HG03064 (cell line): ENCODE measurements around the gene HIPK4.
"Not testable (repeated sequence)": the region's sequence is repeated elsewhere in the genome, so short reads cannot be mapped to it uniquely, and the experiment has no call there.

ENCODE experiments used
- ATAC-seq: cut with Tn5 transposase; IDR thresholded peaks from one replicate; pipeline ENCODE4 v1.9.1; 2021; ENCODE audit warnings: low read depth; ENCODE audit not compliant: unreplicated experiment

HIPK4 gene

DNA sequence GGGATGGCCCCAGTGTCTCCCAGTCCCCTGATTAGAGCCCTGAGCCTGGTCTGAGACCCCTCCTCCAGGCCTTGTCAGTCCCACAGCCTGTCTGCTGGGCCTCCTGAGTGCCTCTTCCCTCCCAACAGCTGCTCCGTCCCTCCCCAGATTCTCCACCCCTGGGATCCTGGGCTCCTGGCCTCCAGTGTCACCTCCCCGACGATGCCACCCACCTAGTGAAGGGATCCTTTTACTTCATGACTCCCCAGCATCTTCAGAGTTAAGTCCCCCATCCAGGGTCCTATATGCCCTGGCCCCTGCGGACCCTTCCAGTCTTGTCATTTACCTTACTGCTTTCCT lies 27.6 kb upstream of the HIPK4 start:
- ATAC-seq: no peak

DNA sequence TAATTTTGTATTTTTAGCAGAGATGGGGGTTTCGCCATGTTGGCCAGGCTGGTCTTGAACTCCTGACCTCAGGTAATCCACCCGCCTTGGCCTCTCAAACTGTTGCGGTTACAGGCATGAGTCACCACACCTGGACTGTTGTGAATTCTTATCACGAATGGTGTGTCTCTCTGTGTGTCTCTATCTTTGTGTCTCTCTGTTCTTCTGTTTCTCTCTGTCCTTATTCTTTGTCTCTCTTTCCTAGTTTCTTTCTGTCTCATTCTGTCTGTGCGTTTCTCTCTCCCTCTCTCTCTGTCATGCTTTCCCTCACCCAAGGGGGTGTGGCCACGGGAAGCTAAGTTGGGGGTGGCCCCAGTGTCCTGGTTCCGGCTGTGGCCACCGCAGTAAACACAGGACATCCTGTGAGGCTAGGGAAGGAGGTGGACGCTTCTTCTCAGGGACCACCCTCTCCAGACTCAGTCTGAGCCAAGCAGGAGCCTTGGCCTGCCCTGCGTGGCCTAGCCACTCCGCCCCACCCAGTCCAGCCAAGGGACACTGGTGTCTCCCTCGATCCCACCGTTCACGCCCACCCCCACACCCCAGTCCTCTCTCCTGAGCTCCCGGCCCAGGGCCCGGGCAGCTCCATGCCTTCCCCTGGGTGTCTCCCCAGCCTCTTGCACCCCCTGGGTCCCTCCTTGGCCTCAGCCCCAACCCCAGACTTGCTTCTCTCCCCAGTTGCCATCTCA lies 27.1 kb upstream of the HIPK4 start:
- no peak for ATAC-seq

DNA sequence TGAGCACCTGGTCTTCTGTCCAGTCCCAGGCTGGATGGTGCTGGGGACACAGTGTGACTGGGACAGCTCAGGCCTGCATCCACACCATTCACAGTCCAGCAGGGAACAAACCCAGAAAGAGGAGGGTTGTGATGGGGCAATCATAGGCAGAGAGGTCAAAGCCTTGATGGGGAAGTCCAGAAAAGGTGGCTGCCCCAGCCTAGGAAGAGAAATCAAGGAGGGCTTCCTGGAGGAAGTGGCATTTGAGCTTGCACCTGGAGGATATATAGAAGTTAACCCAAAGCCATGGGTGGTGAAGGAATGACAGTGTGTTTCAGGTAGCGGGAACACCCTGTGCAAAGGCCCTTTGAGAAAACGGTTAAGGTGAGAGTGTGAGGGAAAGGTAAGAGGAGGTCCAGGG lies 25.8 kb upstream of the HIPK4 start:
- no peak for ATAC-seq

DNA sequence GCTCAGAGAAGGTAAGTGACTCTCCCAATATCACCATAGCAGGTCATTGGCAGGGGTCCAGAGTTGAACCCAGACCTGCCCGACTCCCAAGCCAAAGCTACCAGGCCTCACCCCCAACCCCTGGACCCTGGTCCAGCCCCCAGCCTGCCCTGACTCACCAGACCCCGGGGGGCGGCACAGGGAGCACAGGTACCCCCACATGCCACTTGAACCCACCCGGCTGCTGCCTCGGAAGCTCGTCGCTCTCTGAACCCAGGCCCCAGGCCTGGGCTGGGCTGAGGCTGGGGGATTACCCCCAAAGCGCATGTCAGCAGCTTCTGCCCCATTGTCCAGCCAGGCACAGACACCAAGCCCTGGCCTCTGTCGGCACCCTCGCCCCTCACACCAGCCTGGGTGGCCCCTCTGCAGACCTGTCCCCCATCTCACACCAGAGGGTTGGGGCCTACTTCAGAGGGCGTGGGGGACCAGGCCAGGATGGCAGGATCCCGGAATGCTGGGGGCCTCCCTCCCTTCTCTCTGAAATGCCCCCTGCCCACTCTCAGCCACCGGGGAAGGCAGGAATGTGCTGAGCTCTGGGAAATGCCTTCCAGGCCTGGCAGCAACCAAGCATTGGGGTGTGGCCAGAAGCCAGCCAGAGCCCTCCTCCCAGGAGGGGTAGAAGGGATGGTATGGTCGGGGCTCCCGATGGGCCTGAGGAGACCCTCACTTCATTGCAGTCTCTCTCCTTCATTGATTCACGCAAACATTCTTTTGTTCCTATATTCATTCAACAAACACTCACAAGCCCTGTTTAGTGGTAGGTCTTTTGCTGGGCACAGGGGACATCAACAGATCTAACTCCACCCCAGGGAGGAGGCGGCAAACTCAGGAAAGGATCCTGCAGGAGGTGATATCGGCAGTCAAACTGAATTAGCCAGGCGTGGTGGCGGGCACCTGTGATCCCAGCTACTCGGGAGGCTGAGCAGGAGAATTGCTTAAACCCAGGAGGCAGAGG lies 24.9 kb upstream of the HIPK4 start:
- ATAC-seq: no peak

DNA sequence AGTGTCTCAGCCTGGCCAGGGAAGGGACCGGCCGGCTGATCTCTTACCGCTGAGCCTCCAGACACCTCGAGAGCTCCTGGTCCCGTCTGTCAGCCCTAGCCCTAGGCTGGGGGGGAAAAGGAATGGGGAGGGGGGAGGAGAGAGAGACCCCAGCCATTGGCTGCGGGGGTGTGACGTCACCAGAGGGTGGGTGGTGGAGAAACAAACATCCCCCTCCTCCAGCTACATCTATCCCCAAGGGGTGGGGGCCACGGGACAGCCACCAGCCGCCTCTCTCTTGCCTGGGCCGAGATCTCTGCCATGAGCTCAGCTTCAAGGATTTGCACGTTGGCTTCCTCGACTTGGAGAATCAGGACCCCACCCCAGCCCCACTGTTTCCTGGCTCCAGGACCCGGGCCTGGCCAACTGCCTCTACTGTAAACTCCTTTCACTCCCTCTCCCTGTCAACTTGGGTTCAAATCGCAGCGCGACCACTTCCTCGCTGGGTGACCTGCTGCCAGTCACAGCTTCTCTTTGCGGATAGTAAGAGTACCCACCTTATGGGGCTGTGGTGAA lies 23.4 kb upstream of the HIPK4 start, which contains the start of gene PRX:
Gene PRX, minus strand, starts transcription at position 88 of the 555 bp plus-strand sequence. CDS start 5,446 bp downstream, outside the sequence.
- no peak for ATAC-seq

DNA sequence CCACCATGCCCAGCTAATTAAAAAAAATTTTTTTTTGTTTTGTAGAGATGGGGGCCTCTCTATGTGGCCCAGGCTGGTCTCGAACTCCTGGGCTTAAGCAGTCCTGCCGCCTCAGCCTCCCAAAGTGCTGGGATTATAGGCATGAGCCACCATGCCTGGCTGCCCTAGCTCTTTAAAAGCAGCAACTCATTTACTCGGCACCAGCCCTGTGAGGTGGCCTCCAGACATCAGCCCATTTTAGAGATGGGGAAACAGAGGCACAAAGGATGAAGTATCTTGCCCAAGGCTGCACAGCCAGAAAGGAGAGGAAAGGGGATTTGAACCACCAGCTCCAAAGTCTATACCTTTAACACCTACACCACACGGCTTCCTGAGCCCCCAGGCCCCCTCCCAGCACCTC lies 22.9 kb upstream of the HIPK4 start:
- ATAC-seq: no peak

DNA sequence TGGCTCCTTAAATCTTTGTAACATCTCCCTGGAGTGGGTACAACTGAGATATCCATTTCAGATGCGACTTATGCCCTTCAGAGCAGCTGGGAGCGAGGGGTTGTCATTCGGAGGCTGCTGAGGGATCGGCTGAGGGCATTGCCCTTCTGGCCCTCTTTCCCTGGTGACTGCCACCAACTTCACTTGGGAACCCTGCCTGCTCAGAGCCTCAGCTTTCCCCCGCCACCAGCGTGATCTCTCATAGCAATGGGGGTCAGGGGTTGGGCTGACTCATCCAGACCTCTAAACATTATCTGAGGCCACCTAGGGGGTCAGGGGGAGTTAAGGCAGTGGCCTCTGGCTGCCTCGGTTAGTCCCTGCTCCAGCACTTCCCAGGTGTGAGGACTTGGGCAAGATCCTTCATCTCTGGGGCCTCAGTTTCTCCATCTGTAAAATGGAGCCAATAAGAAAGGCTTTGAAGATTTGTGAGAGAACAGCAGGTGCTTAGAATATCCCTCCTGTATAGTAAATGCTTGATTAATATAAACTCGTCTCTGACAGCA lies 22.0 kb upstream of the HIPK4 start:
- no peak for ATAC-seq

DNA sequence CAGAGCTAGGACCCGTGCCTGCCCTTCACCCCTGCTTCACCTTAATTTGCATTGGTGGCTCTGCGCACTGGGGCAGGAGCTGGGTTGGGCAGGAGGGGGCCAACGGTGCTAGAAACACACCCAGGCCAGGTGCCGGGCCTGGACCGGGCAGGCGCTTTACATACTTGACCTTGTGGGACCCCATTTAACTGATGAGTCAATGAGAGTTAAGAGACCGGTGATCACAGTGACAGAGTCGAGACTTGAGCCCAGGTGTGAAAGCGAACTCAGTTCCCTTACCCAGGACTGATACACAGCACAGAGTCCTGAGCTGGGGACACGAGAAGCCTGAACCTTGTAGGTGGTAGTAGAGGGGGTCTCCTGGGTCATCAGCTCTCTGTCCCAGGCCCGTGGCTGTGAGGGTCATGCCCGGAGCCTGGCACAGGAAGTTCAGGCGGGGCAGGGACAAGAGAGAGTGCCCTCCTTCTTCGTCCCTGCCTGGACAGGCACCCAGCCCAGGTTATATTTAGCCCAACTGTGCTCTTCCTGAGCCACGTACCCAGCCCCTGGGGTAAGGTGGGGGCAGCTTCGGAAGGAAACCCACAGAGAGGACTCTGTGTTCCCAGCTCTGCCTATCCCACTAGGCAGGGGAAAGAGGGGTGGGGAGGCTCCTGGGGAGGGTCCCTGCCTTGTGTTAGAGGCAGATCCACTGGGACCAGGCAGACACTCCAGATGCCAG lies 21.3 kb upstream of the HIPK4 start:
- ATAC-seq: no peak

DNA sequence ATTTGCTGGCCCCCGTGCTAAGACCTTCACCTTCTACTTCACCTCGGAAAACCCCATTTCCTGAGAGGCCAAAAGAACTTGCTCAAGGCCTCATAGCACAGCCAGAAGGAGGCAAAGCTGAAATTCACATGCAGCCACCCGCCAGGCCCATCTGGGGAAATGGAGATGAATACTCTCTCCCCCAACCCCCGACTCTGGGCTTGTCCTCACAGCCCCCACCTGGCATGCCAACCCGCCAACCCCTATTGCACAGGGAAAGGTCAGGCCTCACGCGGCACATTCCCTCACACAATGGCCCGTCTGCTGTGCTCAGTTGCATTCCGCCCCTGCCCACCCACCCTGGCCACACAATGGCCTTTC lies 20.0 kb upstream of the HIPK4 start:
- ATAC-seq: no peak

DNA sequence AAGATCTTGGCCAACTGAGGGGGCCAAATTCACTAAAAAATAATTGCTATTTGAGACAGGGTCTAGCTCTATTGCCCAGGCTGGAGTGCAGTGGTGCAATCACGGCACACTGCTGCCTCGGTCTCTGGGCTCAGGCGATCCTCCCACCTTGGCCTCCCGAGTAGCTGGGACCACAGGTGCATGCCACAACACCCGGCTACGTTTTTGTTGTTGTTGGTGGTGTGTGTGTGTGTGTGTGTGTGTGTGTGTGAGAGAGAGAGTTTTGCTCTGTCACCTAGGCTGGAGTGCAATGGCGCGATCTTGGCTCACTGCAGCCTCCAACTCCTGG lies 18.6 kb upstream of the HIPK4 start:
- ATAC-seq: not testable (repeated sequence)

DNA sequence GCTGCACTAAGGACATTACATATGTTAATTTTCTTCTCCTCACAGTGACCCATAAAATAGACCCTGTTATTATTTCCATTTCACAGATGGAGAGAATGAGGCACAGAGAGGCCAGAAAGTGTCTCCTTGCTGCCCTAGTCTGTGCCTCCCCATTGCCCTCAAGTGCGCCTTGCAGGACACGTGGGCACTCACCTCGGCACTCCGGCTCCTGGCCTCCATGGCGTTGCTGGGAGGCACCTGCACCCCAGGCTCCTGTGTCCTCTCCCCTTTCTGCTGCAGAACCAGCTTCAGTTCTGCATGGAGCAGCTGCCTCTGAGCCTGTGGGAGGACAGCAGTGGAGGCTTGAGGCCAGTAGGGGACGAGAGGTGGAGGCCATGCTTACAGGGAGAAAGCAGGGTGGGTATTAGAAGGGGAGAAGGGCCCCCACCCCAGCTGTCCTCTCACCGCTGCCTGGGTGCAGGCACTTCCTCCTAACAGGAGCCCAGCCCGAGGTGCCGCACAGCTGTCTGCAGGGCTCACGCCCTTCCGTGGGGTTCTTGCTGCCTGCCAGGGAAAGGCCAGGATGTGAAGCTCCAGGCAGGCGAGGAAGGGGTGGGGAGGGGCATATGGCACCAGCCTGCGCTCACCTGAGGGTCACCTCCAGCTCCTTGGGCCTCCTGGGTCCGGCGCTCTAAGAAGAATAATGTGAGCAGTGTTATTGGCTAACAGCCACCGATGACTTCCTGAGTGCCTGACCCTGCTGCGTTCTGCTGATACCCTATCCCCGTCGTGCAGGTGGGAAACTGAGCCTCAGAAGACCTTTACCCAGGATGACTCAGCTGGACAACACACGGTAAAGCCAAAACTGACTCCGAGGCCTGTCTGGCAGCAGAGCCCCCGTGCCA lies 18.0 kb upstream of the HIPK4 start:
- no peak for ATAC-seq

DNA sequence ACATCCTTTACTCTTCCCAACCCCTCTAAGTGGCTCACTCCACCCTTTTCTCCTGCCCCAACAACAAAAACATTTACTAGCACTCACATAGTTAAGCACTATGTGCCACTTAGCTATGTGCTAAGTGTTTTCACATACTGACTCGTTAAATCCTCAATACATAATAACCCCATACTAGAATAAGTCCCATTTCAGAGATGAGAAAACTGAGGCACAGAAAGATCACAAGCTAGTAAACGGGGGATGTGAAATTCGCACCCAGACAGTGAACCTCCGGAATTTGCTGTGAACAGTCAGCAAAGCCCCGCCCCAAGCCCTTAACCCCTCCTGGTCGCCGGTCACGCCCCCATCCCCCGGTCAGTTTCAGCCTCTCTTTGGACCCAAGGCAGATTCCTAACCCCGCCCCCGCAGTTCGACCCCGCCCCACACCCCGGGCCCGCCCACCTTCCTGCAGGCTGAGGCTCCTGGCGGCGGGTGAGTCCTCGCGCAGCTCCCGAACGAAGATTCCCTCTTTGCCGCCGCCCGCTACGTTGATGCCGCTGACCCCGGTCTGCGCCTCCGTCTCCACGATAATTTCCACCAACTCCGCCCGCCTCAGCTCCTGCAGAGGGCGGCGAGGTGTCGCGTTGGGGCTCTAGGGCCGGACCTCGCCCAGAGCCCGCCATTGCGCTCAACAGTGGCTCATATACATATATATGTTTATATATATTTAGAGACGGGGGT lies 13.4 kb upstream of the HIPK4 start:
- peak; percentile 47 for ATAC-seq

DNA sequence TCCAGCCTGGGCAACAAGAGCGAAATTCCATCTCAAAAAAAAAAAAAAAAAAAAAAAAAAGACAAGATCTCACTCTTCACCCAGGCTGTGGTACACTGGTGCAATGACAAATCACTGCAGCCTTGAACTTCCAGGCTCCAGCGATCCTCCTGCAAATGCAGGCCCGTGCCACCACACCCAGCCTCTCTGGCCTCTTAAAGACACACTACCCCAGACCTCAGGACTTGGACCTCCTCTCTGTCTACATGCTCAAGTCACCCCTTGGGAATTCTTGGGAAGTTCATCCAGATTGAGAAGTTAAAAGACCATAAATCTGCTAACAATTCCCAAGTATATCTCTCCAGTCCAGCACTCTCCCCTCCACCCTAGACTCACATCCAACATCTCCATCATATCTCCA lies 10.6 kb upstream of the HIPK4 start:
- ATAC-seq: no peak

DNA sequence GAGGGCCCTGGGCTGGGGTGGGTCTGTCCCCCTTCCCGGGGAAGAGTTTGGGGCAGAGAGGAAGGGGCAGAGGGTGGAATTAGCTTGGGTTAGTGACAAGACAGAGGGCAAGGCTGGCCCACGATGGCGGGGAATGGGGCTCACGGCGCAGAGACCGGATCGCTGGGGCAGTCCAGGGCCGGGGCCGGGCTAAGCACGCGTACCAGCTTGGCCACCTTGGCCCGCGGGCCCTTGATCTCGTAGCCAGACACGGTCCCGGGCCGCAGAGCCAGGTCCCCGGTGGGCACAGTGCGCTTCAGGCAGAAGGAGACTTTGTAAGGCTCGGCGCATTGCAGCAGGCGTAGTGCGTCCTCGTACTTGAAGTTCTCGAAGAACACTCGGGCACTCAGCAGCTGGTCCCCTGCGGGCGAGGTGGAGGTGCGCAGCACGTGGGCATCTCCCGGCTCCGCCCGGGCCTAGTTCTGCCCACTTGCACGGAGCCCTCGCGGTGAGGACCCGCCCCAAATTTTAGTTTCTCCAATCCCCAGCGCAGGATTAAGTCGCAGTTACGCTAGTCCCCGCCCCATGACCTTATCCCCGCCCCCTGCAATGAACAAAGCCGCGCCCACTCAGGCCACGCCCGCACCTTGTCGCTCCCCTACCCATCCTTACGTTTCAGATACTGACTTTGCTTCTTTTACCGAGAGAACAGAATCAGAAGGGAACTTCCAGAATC lies 8.6 kb upstream of the HIPK4 start:
- no peak for ATAC-seq

DNA sequence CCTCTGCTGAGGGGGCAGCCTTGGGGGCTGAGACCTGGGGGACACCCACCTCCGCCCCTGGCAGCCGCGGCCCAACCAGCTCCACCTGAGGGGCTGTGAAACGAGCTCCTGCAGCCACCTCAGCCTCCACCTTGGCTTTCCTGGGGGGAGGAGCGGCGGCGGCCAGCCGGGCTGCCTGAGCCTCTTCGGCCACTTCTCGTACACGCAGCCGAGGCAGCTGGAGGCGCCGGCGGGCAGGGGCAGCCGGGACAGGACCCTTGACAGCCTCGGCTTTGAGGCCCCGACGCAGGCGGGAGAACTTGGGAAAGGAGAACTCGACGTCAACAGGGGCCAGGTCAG lies 7.6 kb upstream of the HIPK4 start:
- ATAC-seq: no peak

DNA sequence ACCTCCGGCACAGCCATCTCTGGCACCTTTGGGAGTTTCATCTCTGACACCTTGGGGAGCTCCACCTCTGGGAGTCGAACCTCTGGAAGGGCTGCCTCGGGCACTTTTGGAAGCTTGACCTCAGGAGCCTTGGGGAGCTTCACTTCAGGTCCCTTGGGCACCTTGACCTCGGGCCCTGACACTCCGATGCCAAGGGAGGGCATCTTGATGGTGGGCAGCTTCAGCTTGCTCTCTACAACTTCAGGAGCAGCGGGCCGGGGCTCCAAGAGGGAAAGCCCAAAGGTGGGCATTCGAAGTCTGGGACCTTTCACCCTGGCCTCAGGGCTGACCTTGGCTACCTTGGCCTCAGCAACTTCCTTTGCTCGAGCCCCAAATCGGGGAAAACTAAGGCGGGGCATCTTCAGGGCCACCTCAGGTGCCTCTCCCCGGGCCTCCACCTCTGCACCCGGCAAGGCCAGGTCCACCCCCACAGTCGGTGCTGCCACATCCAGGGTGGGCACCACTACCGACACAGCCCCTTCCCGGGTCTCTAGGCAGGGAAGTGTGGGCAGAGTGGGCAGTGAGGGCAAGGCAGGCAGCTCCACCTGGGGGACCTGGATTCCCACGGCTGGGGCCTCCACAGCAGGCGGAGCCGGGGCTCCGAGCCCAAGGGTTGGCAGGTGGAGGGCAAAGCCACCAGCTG lies 7.0 kb upstream of the HIPK4 start:
- no peak for ATAC-seq

DNA sequence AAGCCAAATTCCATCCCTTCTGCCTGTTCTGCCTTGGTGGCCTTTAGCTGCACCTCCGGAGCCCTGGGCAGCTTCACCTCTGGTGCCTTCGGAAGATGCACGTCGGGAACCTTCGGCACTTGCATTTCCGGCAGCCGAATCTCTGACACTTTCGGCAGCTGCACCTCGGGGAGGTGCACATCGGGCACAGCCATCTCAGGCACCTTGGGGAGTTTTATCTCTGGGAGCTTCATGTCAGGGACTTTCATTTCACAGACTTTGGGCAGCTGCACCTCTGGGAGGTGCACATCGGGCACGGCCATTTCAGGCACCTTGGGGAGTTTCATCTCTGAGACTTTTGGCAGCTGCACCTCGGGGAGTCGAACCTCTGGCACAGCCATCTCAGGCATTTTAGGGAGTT lies 6.0 kb upstream of the HIPK4 start:
- ATAC-seq: no peak

DNA sequence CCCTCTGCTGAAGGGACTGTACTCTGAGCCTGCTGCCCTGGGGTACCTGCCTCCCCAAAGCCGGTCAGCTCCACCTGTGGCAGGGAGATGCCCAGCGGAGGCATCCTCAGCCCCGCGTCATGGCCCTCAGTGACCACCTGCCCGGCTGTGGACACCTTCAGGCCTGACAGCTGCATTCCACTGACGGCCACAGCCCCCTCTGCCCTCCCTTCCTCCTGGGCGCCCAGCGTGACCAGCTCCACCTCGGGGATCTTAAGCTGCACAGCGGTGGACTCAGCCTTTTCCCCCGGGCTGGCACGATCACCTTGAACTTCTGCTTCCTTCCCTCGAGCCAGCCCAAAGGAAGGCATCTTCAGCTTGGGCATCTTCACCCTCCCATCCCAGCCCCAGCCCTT lies 4.8 kb upstream of the HIPK4 start:
- ATAC-seq: no peak
